Measurements from ENCODE around the gene GHRHR. TPM values are rescaled to one million over a fixed set of nuclear protein-coding genes. Genes with fewer than 3 reads are reported as not detected.

Gene GHRHR
- total RNA-seq, 2 donors from 2014 or later = not detected

DNA sequence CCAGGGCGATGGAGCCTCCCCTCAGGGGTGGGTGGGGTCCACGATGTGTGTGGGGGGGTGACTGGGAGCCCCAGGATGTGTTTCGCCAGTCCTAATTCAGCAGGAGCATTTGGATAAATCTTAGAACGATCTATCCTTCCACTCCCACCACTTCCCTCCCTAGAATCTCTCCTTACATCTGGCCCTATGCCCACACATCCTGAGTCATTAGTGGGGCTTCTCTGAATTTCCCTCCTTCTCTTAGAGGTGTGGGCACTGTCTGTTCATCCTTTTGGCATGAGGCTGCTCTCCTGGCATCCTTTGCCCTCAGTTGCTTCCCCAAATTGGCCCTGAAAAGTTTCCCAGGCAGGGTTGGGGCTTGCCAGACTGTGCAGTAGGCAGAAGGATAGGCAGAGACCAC, 1.6 kb downstream of the GHRHR start:
- H3K9me3 ChIP-seq = no peaks in the 10 kb centered on the region
- TF ChIP-seq, protein P1, sequence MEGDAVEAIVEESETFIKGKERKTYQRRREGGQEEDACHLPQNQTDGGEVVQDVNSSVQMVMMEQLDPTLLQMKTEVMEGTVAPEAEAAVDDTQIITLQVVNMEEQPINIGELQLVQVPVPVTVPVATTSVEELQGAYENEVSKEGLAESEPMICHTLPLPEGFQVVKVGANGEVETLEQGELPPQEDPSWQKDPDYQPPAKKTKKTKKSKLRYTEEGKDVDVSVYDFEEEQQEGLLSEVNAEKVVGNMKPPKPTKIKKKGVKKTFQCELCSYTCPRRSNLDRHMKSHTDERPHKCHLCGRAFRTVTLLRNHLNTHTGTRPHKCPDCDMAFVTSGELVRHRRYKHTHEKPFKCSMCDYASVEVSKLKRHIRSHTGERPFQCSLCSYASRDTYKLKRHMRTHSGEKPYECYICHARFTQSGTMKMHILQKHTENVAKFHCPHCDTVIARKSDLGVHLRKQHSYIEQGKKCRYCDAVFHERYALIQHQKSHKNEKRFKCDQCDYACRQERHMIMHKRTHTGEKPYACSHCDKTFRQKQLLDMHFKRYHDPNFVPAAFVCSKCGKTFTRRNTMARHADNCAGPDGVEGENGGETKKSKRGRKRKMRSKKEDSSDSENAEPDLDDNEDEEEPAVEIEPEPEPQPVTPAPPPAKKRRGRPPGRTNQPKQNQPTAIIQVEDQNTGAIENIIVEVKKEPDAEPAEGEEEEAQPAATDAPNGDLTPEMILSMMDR (IDR thresholded peaks at IDR 0.05) = no peak
- H3K4me3 ChIP-seq = no peak overlapping the region
- H3K27ac ChIP-seq = no peak overlapping the region
- no peaks in the 10 kb centered on the region for H3K4me1 ChIP-seq
- H3K36me3 ChIP-seq = no peaks in the 10 kb centered on the region
- no peak for DNase-seq (ENCODE audit: low spot score)
- no peaks in the 10 kb centered on the region for H3K27me3 ChIP-seq

DNA sequence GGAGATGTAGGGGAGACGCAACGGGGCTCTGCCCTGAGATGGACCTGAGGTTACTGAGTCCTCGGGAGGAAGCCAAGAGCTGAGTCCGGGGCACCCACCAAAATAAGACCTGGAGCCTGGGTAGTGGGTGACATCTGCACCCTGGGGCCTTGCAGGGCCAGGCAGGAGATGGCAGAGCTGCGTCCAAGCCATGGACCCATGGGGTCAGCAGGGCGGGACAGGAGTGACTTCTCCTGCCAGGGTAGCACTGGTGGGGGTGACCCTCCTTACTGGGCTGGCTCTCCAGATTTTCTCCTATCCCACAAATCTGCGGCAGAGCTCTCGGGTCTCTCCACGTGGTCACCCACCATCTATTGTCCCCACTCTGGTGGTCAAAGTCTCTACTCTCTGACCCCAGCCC, 2.1 kb downstream of the GHRHR start:
- DNase-seq (ENCODE audit: low spot score) = no peak
- Histone ChIP-seq H3K4me1 (no peaks in the 10 kb centered on the region), H3K36me3 (no peaks in the 10 kb centered on the region), H3K27me3 (no peaks in the 10 kb centered on the region), H3K9me3 (no peaks in the 10 kb centered on the region), H3K4me3 (no peak overlapping the region), H3K27ac (no peak overlapping the region)
- TF ChIP-seq, protein P1 (IDR thresholded peaks at IDR 0.05) = no peak

DNA sequence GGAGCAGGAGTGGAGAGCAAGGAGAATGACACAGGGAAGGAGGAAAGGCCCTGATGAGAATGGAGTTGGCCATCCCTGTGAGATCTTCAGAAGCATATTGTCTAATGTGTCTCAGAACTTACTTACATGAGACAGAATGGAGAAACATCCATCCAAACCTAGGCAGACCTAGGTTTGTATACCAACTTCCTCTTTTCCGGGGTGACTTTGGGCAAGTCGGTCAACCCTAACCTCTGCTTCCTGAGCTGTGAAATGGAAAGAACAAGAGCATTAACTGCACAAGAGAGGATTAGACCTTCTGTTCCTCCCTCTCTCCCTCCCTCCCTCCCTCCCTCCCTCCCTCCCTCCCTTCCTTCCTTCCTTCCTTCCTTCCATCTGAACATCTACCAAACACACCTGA, 4.5 kb downstream of the GHRHR start:
- Histone ChIP-seq H3K9me3 (no peaks in the 10 kb centered on the region), H3K4me1 (no peaks in the 10 kb centered on the region), H3K27ac (no peak overlapping the region), H3K36me3 (no peaks in the 10 kb centered on the region), H3K4me3 (no peak overlapping the region), H3K27me3 (no peaks in the 10 kb centered on the region)
- DNase-seq (ENCODE audit: low spot score) = peak; percentile 5
- TF ChIP-seq, protein P1 (IDR thresholded peaks at IDR 0.05) = no peak

DNA sequence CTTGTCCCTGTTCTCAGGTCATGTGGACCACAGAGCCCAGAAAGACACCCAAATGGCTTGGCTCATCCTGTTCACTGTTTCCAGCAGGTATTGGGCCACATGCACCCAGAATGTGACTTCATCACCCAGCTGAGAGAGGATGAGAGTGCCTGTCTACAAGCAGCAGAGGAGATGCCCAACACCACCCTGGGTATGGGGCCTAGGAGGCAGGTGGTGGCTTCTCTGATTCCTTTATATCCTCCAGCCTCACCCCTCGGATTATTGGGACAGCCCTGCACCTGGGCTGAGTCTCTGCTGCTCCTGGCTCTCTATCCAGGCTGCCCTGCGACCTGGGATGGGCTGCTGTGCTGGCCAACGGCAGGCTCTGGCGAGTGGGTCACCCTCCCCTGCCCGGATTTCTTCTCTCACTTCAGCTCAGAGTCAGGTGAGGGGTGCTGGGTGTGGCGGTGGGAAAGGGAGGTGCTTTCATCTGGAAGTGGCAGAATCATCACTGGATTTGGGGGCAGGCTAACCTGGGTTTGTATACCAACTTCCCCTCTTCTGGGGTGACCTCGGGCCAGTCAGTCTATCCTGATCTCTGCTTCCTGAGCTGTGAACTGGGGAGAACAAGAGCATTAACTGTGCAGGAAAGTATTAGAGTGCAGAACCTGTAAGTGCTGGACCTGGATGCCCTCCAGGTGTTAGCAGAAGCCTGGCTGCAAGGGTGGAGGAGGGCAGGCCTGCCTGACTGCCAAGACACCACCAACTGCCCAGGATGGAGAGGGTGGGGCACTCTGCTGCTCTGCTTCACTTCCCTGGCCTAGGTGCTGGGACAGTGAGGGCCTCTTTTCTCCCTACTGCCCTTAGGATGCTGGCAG, 5.2 kb downstream of the GHRHR start:
- no peaks in the 10 kb centered on the region for H3K27me3 ChIP-seq
- no peaks in the 10 kb centered on the region for H3K9me3 ChIP-seq
- TF ChIP-seq, protein P1 (IDR thresholded peaks at IDR 0.05) = no peak
- peak; percentile 30 for DNase-seq (ENCODE audit: low spot score)
- H3K36me3 ChIP-seq = no peaks in the 10 kb centered on the region
- H3K27ac ChIP-seq = no peak overlapping the region
- no peak overlapping the region for H3K4me3 ChIP-seq
- no peaks in the 10 kb centered on the region for H3K4me1 ChIP-seq

DNA sequence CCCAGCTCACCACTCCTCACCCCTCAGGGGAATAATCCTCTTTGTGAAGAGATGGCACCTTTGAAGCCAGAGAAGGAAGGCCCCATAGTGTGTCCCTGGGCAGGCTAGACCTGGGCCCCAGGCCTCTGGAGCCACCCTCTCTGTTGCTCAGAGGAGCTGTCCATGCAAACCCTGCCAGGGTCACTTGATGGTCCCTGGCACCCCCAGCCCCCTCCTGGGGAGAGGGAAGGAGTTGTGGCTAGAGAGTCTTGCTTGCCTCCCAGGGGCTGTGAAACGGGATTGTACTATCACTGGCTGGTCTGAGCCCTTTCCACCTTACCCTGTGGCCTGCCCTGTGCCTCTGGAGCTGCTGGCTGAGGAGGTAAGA, 5.8 kb downstream of the GHRHR start:
- peak; percentile 30 for DNase-seq (ENCODE audit: low spot score)
- H3K4me3 ChIP-seq = no peak overlapping the region
- TF ChIP-seq, protein P1 (IDR thresholded peaks at IDR 0.05) = no peak

DNA sequence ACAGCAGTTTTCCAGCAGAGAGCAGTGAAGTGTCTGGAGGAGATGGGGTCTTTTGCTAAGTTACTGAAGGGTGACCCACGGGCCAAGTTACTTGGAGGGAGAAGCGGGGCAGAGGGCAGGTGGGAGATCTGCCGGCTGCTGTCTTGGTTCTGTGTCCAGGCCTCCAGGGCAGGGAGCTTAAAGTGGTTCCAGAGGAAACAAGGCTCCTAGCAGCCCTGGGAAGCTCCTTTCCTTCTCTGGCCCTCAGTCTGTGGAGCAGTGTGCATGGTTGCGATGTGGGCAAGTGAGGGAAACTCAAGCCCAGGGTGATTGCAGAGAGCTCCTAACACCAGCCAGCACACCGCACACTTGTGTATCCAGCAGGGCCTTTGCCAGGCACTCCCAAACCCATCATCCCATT, 6.3 kb downstream of the GHRHR start:
- Histone ChIP-seq H3K27ac (no peak overlapping the region), H3K9me3 (no peaks in the 10 kb centered on the region), H3K4me1 (peaks cover 0 to 7% of the 10 kb centered on the region in 2 donors), H3K36me3 (no peaks in the 10 kb centered on the region), H3K27me3 (no peaks in the 10 kb centered on the region), H3K4me3 (no peak overlapping the region)
- TF ChIP-seq, protein P1 (IDR thresholded peaks at IDR 0.05) = no peak
- peak; percentile 47 for DNase-seq (ENCODE audit: low spot score)

More for the DNA sequence above, 5.8 kb downstream of the GHRHR start:
- no peaks in the 10 kb centered on the region for H3K27me3 ChIP-seq
- H3K27ac ChIP-seq = no peak overlapping the region
- H3K36me3 ChIP-seq = no peaks in the 10 kb centered on the region
- H3K9me3 ChIP-seq = no peaks in the 10 kb centered on the region
- H3K4me1 ChIP-seq = peaks cover 0 to 2% of the 10 kb centered on the region in 2 donors
